Kidney (tissue), 14 donors: ENCODE data around the gene ACTMAP. TPM values are rescaled to one million over a fixed set of nuclear protein-coding genes. Genes with fewer than 3 reads are reported as not detected.
"Not testable (repeated sequence)": the region's sequence is repeated elsewhere in the genome, so short reads cannot be mapped to it uniquely, and the experiment has no call there.

Experiments
- DNase-seq, 5 donors: peaks; one replicate each; pipeline ENCODE4 v3.0.0-alpha.2; 2013 to 2020
- FAIRE-seq: peaks from 2 replicates; lab custom pipeline; 2012; peaks lifted over from hg19 to GRCh38; lab: Jason Lieb, UNC
- H3K27ac ChIP-seq, 2 donors: one replicate each; pipeline ENCODE4 v1.7.0; 2013; ENCODE audit warnings: low read depth in 2 of 2, low read length in 2 of 2, inconsistent platforms in 1 of 2
- H3K27me3 ChIP-seq: one replicate; pipeline ENCODE4 v1.7.1; 2013; ENCODE audit warnings: low read length, inconsistent platforms; ENCODE audit not compliant: control insufficient read depth, insufficient read depth
- H3K36me3 ChIP-seq, 3 donors: one replicate each; pipeline versions ENCODE4 v1.7.0 to v1.7.1; 2013; ENCODE audit warnings: low read length in 3 of 3, control low read depth in 1 of 3, inconsistent platforms in 1 of 3; ENCODE audit not compliant: insufficient read depth in 3 of 3, control insufficient read depth in 2 of 3
- H3K4me1 ChIP-seq, 3 donors: one replicate each; pipeline versions ENCODE4 v1.7.0 to v1.7.1; 2013; ENCODE audit warnings: low read length in 3 of 3, inconsistent platforms in 1 of 3, low read depth in 1 of 3; ENCODE audit not compliant: control insufficient read depth in 2 of 3, insufficient read depth in 2 of 3
- H3K4me3 ChIP-seq, 3 donors: one replicate each; pipeline versions ENCODE4 v1.7.0 to v1.8.1; 2013; ENCODE audit warnings: low read length in 3 of 3, control low read depth in 1 of 3, inconsistent platforms in 1 of 3
- H3K9ac ChIP-seq, 3 donors: one replicate each; pipeline versions ENCODE4 v1.7.0 to v1.7.1; 2013; ENCODE audit warnings: low read length in 3 of 3, control low read depth in 1 of 3, inconsistent platforms in 1 of 3
- H3K9me3 ChIP-seq, 3 donors: one replicate each; pipeline versions ENCODE4 v1.7.0 to v1.7.1; 2013; ENCODE audit warnings: low read length in 3 of 3, control low read depth in 1 of 3, inconsistent platforms in 1 of 3; ENCODE audit not compliant: control insufficient read depth in 2 of 3, insufficient read depth in 1 of 3
- CTCF ChIP-seq: IDR thresholded peaks from 3 replicates; pipeline ENCODE4 v1.5.1; 2012; ENCODE audit warnings: mild to moderate bottlenecking, moderate library complexity, borderline replicate concordance; ENCODE audit not compliant: insufficient read depth; ENCODE audit errors: extremely low read depth
- intact Hi-C: fragments of 100-400 bp; cut with DNase I; formaldehyde crosslinking; loops from one replicate; pipeline ENCODE4 v1.11.1; 2022
- polyA plus RNA-seq: library from polyadenylated mRNA; stranded (reverse); fragments of 350-450 nt; fragmentation: Illumina TruSeq; extraction: RNeasy Lipid Tissue Mini Kit (QIAGEN cat#74804); gene quantifications from one replicate; pipeline ENCODE4 v1.2.3, GENCODE V29; 2014; ENCODE audit warnings: low read depth, low replicate concordance; ENCODE audit not compliant: insufficient read depth
- total RNA-seq: library from RNA; stranded (reverse); fragmentation: NEBNext Ultra II Directional; extraction: Animal tissue kit (Norgen Biotek cat#: 25700); gene quantifications from one replicate; pipeline ENCODE4 v1.2.1, GENCODE V29; 2021
- donor health status: control.
- donor health status: control.
- donor health status: control.
- donor health status: control.
- donor health status: control.
- donor health status: DM: yes; HTN: yes; CAD: no.
- donor health status: Normal renal cell carcinoma (clear cell type).

The ACTMAP gene
- total and polyA plus RNA-seq, 2 donors from 2014 or later, result 8.7 to 8.9 TPM

DNA sequence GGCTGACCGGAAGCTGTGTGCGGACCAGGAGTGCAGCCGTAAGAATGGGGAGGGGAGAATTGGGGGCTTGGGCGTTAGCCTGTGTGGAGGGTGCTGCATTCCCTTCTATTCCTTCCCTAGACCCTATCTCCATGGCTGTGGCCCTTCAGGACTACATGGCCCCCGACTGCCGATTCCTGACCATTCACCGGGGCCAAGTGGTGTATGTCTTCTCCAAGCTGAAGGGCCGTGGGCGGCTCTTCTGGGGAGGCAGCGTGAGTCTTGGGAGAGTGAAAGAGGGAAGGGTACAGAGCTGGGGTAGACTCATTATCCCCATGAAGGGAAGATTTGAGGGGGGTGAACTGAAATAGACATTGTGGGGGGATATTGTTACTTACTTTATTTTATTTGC lies 25.4 kb upstream of the ACTMAP start:
- peaks cover 0 to 10% (median 10%) of the 10 kb centered on the region in 3 donors for H3K4me1 ChIP-seq
- intact Hi-C loops, result no loop called here
- no peaks in the 10 kb centered on the region for H3K9me3 ChIP-seq
- H3K27me3 ChIP-seq, result no peaks in the 10 kb centered on the region
- TF ChIP-seq CTCF, result no peak
- no peak overlapping the region for H3K27ac ChIP-seq
- H3K9ac ChIP-seq, result no peak overlapping the region
- DNase-seq, result no peak
- H3K4me3 ChIP-seq, result no peak overlapping the region
- FAIRE-seq, result no peak
- no peaks in the 10 kb centered on the region for H3K36me3 ChIP-seq

DNA sequence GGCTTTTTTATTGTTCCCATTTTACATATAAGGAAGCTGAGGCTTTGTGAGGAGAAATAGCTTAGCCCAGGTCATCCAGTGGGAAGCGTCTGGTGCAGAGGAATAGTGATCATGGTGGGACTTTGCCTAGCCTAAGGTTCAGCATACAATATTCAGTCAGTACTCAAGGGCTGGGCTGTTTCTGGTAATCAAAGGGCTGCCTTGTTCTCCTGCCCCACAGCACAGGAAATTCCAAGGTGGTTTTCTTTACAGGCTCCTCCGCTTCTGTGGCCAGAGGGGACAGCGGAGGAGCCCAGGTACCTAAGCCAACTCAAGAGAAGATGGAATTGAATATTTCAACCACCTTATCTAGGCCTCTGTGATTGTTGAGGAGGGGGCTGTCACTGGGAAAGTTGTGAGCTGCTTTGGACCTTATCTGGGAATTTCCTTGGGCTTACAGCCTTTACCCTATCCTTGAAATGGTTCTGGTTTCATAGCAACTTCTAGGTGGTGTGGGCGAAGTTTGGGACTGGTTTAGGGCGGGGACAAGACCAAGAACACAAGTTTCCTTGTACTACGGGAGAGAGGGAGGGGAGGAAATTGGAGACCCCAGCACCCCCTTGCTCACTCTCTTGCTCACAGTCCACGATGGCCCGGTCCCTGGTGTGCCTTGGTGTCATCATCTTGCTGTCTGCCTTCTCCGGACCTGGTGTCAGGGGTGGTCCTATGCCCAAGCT lies 24.8 kb upstream of the ACTMAP start, which contains the start of gene MIA:
Gene MIA (plus strand): TSS at position 606 of the 716 bp plus-strand sequence. CDS start 22 bp downstream, at position 628.
- Histone ChIP-seq H3K4me1 (peaks cover 0 to 10% (median 10%) of the 10 kb centered on the region in 3 donors), H3K36me3 (no peaks in the 10 kb centered on the region), H3K27me3 (no peaks in the 10 kb centered on the region), H3K27ac (no peak within 1 kb of the TSS), H3K4me3 (no peak within 1 kb of the TSS), H3K9ac (no peak within 1 kb of the TSS), H3K9me3 (no peaks in the 10 kb centered on the region)
- intact Hi-C loops, result no loop called here
- no peak for TF ChIP-seq CTCF
- FAIRE-seq, result no peak
- DNase-seq, result no peak

- DNase-seq, H3K4me3 ChIP-seq, H3K27ac ChIP-seq, H3K4me1 ChIP-seq, H3K9ac ChIP-seq, H3K27me3 ChIP-seq, intact Hi-C loops, H3K36me3 ChIP-seq, FAIRE-seq, H3K9me3 ChIP-seq: not testable (repeated sequence)
Measured at GRCh38 chr19:40771101-40771862, 21.0 kb upstream of the ACTMAP start.

DNA sequence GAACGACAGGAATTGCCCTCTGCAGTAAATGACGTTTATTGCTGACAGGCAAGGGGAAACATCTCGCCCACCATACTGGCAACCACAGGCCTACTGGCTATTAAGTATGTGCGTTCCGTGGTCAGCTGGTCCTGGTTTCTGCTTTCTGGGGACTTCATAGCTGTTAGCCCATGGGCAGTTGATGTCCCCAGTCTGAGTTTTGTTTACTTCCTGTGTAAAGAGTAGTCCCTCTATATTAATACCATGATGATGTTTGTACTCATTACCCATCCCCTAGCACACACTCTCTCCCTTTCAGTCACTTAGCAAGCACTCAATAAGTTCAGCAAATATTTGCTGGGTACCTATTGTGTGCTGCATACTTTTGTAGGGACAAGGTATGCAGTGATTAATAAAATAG lies 18.6 kb upstream of the ACTMAP start:
- FAIRE-seq (no peak), DNase-seq (no peak)
- no peak overlapping the region for H3K27ac ChIP-seq
- H3K9me3 ChIP-seq, result no peaks in the 10 kb centered on the region
- TF ChIP-seq CTCF, result no peak
- H3K4me1 ChIP-seq, result no peaks in the 10 kb centered on the region
- H3K4me3 ChIP-seq, result no peak overlapping the region
- peaks cover 2 to 21% (median 20%) of the 10 kb centered on the region in 3 donors for H3K36me3 ChIP-seq
- H3K9ac ChIP-seq, result no peak overlapping the region
- intact Hi-C loops, result no loop called here
- H3K27me3 ChIP-seq, result no peaks in the 10 kb centered on the region

DNA sequence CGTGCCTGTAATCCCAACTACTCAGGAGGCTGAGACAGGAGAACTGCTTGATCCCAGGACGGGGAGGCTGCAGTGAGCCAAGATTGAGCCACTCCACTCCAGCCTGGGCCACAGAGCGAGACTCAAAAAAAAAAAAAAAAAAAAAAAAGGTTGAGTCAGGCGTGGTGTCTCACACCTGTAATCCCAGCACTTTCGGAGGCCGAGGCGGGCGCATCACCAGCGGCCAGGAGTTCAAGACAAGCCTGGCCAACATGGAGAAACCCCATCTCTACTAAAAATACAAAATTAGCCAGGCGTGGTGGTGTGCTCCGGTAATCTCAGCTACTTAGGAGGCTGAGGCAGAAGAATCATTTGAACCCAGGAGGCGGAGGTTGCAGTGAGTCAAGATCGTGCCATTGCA lies 16.1 kb upstream of the ACTMAP start:
- intact Hi-C loops, DNase-seq, H3K4me3 ChIP-seq, H3K4me1 ChIP-seq, H3K9ac ChIP-seq, FAIRE-seq, H3K27me3 ChIP-seq, H3K27ac ChIP-seq, H3K9me3 ChIP-seq: not testable (repeated sequence)
- H3K36me3 ChIP-seq, result peaks cover 10 to 43% (median 38%) of the 10 kb centered on the region in 3 donors
